ENCODE results near the gene ARHGEF12. TPM values are rescaled to one million over a fixed set of nuclear protein-coding genes. Genes with fewer than 3 reads are reported as not detected.

ARHGEF12 gene
- total RNA-seq, 1 experiment from 2014 or later, result 132 TPM

GRCh38 chr11:120331301-120331996 lies 4.8 kb upstream of the ARHGEF12 start:
- no TSS peak for BruUV-seq (replicated peaks)
- intact Hi-C loops (cut with micrococcal nuclease; ENCODE audit: unreplicated experiment), result loop anchor here (10.0 kb wide), 2 partner anchors 473 to 623 kb away; no protein-coding TSS in a partner anchor
- CTCF ChIA-PET, result no interaction called here
- Histone ChIP-seq H3K4me1 (ENCODE audit: insufficient read depth, low read length, poor library complexity, severe bottlenecking) (peaks cover 36% of the 10 kb centered on the region), H3K36me3 (ENCODE audit: insufficient read depth, low read length, poor library complexity, severe bottlenecking) (peaks cover 14% of the 10 kb centered on the region), H3K9me3 (ENCODE audit: low read depth, low read length, poor library complexity, severe bottlenecking) (no peaks in the 10 kb centered on the region), H3K4me3 (ENCODE audit: low read depth, low read length, poor library complexity, severe bottlenecking) (no peak overlapping the region), H3K27me3 (replicated peaks; ENCODE audit: insufficient read depth, low read depth, low read length, poor library complexity) (no peaks in the 10 kb centered on the region), H3K27ac (ENCODE audit: low read depth, low read length, poor library complexity, severe bottlenecking) (no peak overlapping the region)
- POLR2A ChIA-PET (ENCODE audit: low non-redundant PET), result no interaction called here
- peak; percentile 75 for DNase-seq (ENCODE audit: low spot score)
- no peak for TF ChIP-seq EZH2 (IDR thresholded peaks at IDR 0.05; ENCODE audit: borderline replicate concordance, low read depth, low read length, poor library complexity, severe bottlenecking)
- no peak for TF ChIP-seq CTCF (conservative IDR thresholded peaks at IDR 0.05; ENCODE audit: low read depth, low read length)

GRCh38 chr11:120332822-120333716 lies 3.1 kb upstream of the ARHGEF12 start:
- Histone ChIP-seq H3K27me3 (replicated peaks; ENCODE audit: insufficient read depth, low read depth, low read length, poor library complexity) (no peaks in the 10 kb centered on the region), H3K9me3 (ENCODE audit: low read depth, low read length, poor library complexity, severe bottlenecking) (no peaks in the 10 kb centered on the region), H3K36me3 (ENCODE audit: insufficient read depth, low read length, poor library complexity, severe bottlenecking) (peaks cover 14% of the 10 kb centered on the region), H3K4me1 (ENCODE audit: insufficient read depth, low read length, poor library complexity, severe bottlenecking) (peaks cover 32% of the 10 kb centered on the region), H3K27ac (ENCODE audit: low read depth, low read length, poor library complexity, severe bottlenecking) (no peak overlapping the region), H3K4me3 (ENCODE audit: low read depth, low read length, poor library complexity, severe bottlenecking) (no peak overlapping the region)
- no peak for TF ChIP-seq CTCF (conservative IDR thresholded peaks at IDR 0.05; ENCODE audit: low read depth, low read length)
- TF ChIP-seq EZH2 (IDR thresholded peaks at IDR 0.05; ENCODE audit: borderline replicate concordance, low read depth, low read length, poor library complexity, severe bottlenecking), result no peak
- intact Hi-C loops (cut with micrococcal nuclease; ENCODE audit: unreplicated experiment), result loop anchor here (10.0 kb wide), 2 partner anchors 472 to 622 kb away; no protein-coding TSS in a partner anchor
- no TSS peak for BruUV-seq (replicated peaks)
- ChIA-PET CTCF (no interaction called here), POLR2A (ENCODE audit: low non-redundant PET) (no interaction called here)
- no peak for DNase-seq (ENCODE audit: low spot score)

- intact Hi-C loops (cut with micrococcal nuclease; ENCODE audit: unreplicated experiment), result loop anchor here (10.0 kb wide), 2 partner anchors 471 to 621 kb away; no protein-coding TSS in a partner anchor
- Histone ChIP-seq H3K36me3 (ENCODE audit: insufficient read depth, low read length, poor library complexity, severe bottlenecking) (peaks cover 14% of the 10 kb centered on the region), H3K4me1 (ENCODE audit: insufficient read depth, low read length, poor library complexity, severe bottlenecking) (peaks cover 32% of the 10 kb centered on the region), H3K27me3 (replicated peaks; ENCODE audit: insufficient read depth, low read depth, low read length, poor library complexity) (no peaks in the 10 kb centered on the region), H3K27ac (ENCODE audit: low read depth, low read length, poor library complexity, severe bottlenecking) (no peak overlapping the region), H3K4me3 (ENCODE audit: low read depth, low read length, poor library complexity, severe bottlenecking) (no peak overlapping the region), H3K9me3 (ENCODE audit: low read depth, low read length, poor library complexity, severe bottlenecking) (no peaks in the 10 kb centered on the region)
- TF ChIP-seq EZH2 (IDR thresholded peaks at IDR 0.05; ENCODE audit: borderline replicate concordance, low read depth, low read length, poor library complexity, severe bottlenecking) (no peak), CTCF (conservative IDR thresholded peaks at IDR 0.05; ENCODE audit: low read depth, low read length) (no peak)
- CTCF ChIA-PET, result interaction anchor here (1.0 kb wide), 1 partner anchor 95 kb away, joined by 3 read pairs; no protein-coding TSS in a partner anchor
- BruUV-seq (replicated peaks), result no TSS peak
- POLR2A ChIA-PET (ENCODE audit: low non-redundant PET), result no interaction called here
- no peak for DNase-seq (ENCODE audit: low spot score)
Measured at GRCh38 chr11:120333801-120334200, 2.4 kb upstream of the ARHGEF12 start.
